HL-60 (cell line): ENCODE results near the gene KNSTRN.

Source experiments
- DNase-seq, 2 experiments: peaks; one replicate each; pipeline ENCODE4 v3.0.0-alpha.2; 2010 to 2020; ENCODE audit warnings: low read depth in 1 of 2, low spot score in 1 of 2
- H3K27ac ChIP-seq: fragments of 250-450 bp; sonication (Bioruptor Pico); replicated peaks from 2 replicates; pipeline ENCODE4 v1.5.1; 2020; ENCODE audit warnings: mild to moderate bottlenecking, moderate library complexity
- H3K27me3 ChIP-seq: fragments of 250-450 bp; sonication (Bioruptor Pico); 2 replicates; pipeline ENCODE4 v1.5.1; 2021; ENCODE audit warnings: mild to moderate bottlenecking, moderate library complexity; ENCODE audit not compliant: insufficient read depth, poor library complexity, severe bottlenecking
- H3K4me3 ChIP-seq: replicated peaks from 2 replicates; pipeline ENCODE4 v1.5.1; 2011; ENCODE audit warnings: mild to moderate bottlenecking, control low read depth, low read length; ENCODE audit not compliant: insufficient read depth
- GABPA ChIP-seq: IDR thresholded peaks from 2 replicates; pipeline ENCODE4 v1.6.1; 2012; ENCODE audit warnings: low read depth
- POLR2AphosphoS5 ChIP-seq: IDR thresholded peaks from 2 replicates; pipeline ENCODE4 v1.6.1; 2012; ENCODE audit warnings: low read depth
- REST ChIP-seq: IDR thresholded peaks from 2 replicates; pipeline ENCODE4 v1.6.1; 2012; ENCODE audit warnings: low read depth; ENCODE audit not compliant: insufficient replicate concordance
- SPI1 ChIP-seq: IDR thresholded peaks from 2 replicates; pipeline ENCODE4 v1.6.1; 2012; ENCODE audit warnings: low read depth, mild to moderate bottlenecking, borderline replicate concordance
- TF ChIP-seq, protein P1 (sequence below): IDR thresholded peaks from one replicate; pipeline ENCODE4 v1.5.1; 2011; ENCODE audit warnings: low read length, control low read depth, inconsistent platforms; ENCODE audit not compliant: insufficient read depth

The KNSTRN gene

GRCh38 chr15:40346579-40347558 lies 35.7 kb upstream of the KNSTRN start:
- Histone ChIP-seq H3K27ac (no peak overlapping the region), H3K4me3 (no peak overlapping the region), H3K27me3 (no peaks in the 10 kb centered on the region)
- DNase-seq = no peak
- TF ChIP-seq GABPA (no peak), POLR2AphosphoS5 (no peak), SPI1 (no peak), REST (no peak)
- TF ChIP-seq, protein P1, sequence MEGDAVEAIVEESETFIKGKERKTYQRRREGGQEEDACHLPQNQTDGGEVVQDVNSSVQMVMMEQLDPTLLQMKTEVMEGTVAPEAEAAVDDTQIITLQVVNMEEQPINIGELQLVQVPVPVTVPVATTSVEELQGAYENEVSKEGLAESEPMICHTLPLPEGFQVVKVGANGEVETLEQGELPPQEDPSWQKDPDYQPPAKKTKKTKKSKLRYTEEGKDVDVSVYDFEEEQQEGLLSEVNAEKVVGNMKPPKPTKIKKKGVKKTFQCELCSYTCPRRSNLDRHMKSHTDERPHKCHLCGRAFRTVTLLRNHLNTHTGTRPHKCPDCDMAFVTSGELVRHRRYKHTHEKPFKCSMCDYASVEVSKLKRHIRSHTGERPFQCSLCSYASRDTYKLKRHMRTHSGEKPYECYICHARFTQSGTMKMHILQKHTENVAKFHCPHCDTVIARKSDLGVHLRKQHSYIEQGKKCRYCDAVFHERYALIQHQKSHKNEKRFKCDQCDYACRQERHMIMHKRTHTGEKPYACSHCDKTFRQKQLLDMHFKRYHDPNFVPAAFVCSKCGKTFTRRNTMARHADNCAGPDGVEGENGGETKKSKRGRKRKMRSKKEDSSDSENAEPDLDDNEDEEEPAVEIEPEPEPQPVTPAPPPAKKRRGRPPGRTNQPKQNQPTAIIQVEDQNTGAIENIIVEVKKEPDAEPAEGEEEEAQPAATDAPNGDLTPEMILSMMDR = no peak

DNA sequence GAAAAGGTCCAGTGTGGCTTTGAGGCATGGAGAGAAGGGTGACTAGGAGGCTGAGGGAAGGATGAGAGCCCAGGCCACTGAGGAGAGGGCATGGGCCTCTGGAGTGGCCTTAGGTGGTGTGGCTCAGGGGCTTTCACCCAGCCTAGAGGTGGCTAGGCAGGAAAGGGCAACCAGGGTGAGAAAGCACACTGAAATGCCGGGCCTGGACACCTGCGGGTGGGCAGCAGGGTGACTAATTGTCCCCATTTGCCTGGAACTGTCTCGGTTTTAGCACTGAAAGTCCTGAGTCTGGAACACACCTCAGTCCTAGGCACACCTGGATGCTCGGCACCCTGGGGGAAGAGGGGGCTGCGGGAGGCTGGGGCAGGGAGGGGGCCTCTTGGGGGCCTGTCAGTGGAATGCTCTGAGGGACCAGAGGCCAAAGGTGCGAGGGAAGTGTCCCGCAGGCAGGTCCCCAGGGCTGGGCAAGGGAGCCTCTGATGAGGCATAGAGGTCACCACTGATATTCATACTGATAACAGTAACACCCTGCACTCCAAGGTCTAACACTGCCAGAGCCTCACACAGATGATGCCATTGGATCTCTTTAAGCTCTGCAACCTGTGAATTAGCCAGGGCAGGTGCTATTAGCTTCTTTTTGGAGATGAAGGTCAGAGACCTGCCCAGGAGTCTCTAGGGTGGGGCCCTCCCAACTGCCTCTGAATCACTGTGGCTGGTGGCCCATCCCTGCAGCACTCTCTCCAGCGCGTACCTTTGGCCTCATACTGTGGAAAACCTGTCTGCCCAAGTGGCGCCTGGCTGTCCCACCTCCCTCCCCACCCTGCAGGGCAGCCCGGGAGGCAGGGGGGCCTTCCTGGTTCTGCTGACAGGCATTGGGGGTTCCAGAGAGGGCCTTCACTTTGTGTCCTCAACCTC lies 34.7 kb upstream of the KNSTRN start:
- DNase-seq = no peak
- no peak overlapping the region for H3K27ac ChIP-seq
- TF ChIP-seq SPI1 (no peak), POLR2AphosphoS5 (no peak), GABPA (no peak), REST (no peak)
- TF ChIP-seq, protein P1 = no peak
- H3K4me3 ChIP-seq = no peak overlapping the region
- H3K27me3 ChIP-seq = no peaks in the 10 kb centered on the region

- no peak for DNase-seq
- no peaks in the 10 kb centered on the region for H3K27me3 ChIP-seq
- TF ChIP-seq SPI1 (0 out of 2 replicates have a peak, but pooled peaks have one; percentile 1), GABPA (no peak), POLR2AphosphoS5 (no peak)
- TF ChIP-seq, protein P1 = no peak
- H3K4me3 ChIP-seq = no peak overlapping the region
- H3K27ac ChIP-seq = no peak overlapping the region
Observed at GRCh38 chr15:40348474-40348870, 34.0 kb upstream of the KNSTRN start.
